Measurements from ENCODE around the gene AQP10. TPM values are rescaled to one million over a fixed set of nuclear protein-coding genes. Genes with fewer than 3 reads are reported as not detected.
"Not testable (repeated sequence)": the region's sequence is repeated elsewhere in the genome, so short reads cannot be mapped to it uniquely, and the experiment has no call there.

Gene AQP10
- total and polyA plus RNA-seq, 2 donors (not counting 1 experiment from before 2014, with no cell fraction given): not detected

GRCh38 chr1:154301582-154301981 is 19.3 kb upstream of the AQP10 start:
- Histone ChIP-seq H3K4me1 (ENCODE audit: control insufficient read depth, extremely low read depth, insufficient read depth, low read length) (no peaks in the 10 kb centered on the region), H3K9me3 (ENCODE audit: control insufficient read depth, insufficient read depth, low read depth, low read length) (no peaks in the 10 kb centered on the region), H3K36me3 (ENCODE audit: control insufficient read depth, insufficient read depth, low read length) (no peaks in the 10 kb centered on the region), H3K27me3 (ENCODE audit: control insufficient read depth, insufficient read depth, low read length) (no peaks in the 10 kb centered on the region), H3K27ac (ENCODE audit: insufficient read depth, low read length) (no peak overlapping the region), H3K4me2 (ENCODE audit: extremely low read depth, insufficient read depth, low read length) (no peak overlapping the region), H3K9ac (ENCODE audit: insufficient read depth, low read length) (no peak overlapping the region), H2AFZ (ENCODE audit: low read length) (no peak overlapping the region), H4K20me1 (ENCODE audit: control insufficient read depth, extremely low read depth, insufficient read depth, low read length) (no peaks in the 10 kb centered on the region), H3K79me2 (ENCODE audit: control insufficient read depth, insufficient read depth, low read length) (no peaks in the 10 kb centered on the region), H3K4me3 (replicated peaks in 1 of 4; ENCODE audit: control extremely low read depth in 1 of 4, insufficient read depth in 1 of 4, low read depth in 3 of 4, low read length in 4 of 4) (no peak overlapping the region)
- DNase-seq (ENCODE audit: low read depth in 2 of 2): no peak
- no peak for TF ChIP-seq EZH2 (IDR thresholded peaks at IDR 0.05; ENCODE audit: low read length, missing control alignments)
- TF ChIP-seq, protein P1, sequence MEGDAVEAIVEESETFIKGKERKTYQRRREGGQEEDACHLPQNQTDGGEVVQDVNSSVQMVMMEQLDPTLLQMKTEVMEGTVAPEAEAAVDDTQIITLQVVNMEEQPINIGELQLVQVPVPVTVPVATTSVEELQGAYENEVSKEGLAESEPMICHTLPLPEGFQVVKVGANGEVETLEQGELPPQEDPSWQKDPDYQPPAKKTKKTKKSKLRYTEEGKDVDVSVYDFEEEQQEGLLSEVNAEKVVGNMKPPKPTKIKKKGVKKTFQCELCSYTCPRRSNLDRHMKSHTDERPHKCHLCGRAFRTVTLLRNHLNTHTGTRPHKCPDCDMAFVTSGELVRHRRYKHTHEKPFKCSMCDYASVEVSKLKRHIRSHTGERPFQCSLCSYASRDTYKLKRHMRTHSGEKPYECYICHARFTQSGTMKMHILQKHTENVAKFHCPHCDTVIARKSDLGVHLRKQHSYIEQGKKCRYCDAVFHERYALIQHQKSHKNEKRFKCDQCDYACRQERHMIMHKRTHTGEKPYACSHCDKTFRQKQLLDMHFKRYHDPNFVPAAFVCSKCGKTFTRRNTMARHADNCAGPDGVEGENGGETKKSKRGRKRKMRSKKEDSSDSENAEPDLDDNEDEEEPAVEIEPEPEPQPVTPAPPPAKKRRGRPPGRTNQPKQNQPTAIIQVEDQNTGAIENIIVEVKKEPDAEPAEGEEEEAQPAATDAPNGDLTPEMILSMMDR (conservative IDR thresholded peaks at IDR 0.05 in 1 of 2, IDR thresholded peaks at IDR 0.05 in 1 of 2; ENCODE audit: low read depth in 1 of 2, low read length in 2 of 2): no peak

DNA sequence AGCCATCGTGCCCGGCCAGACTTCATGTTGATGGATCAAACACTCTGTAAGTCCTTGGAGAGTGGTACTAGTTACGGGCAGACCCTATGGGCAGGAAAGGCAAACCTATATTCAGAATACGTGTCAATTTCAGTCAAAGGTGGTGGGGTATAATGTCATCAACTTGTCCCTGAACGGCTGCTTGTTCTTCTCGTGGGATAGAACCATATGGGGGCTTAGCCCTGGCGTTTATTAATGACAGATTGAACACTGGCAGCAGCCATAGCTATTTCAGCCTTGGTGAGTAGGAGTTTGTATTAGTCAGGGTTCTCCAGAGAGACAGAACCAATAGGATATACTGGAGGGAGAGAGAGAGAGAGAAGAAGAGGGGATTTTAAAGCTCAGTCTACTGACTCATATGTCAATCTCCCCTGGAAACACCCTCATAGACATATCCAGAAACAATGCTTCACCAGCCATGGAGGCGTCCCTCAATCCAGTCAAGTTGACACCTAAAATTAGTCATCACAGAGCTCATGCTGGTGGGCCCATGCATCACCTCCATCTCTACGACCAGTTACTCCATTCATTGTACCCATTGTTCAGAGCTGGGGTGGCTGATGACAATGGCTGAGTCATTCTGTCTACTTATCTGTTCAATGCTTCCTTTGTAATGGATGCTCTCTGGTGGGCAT is 16.1 kb upstream of the AQP10 start:
- DNase-seq (ENCODE audit: low read depth in 2 of 2): peak in 1 of 2 donors; percentile 61
- Histone ChIP-seq H3K4me3 (replicated peaks in 1 of 4; ENCODE audit: control extremely low read depth in 1 of 4, insufficient read depth in 1 of 4, low read depth in 3 of 4, low read length in 4 of 4) (no peak overlapping the region), H3K4me1 (ENCODE audit: control insufficient read depth, extremely low read depth, insufficient read depth, low read length) (no peaks in the 10 kb centered on the region), H3K36me3 (ENCODE audit: control insufficient read depth, insufficient read depth, low read length) (no peaks in the 10 kb centered on the region), H3K27ac (ENCODE audit: insufficient read depth, low read length) (no peak overlapping the region), H4K20me1 (ENCODE audit: control insufficient read depth, extremely low read depth, insufficient read depth, low read length) (no peaks in the 10 kb centered on the region), H2AFZ (ENCODE audit: low read length) (no peak overlapping the region), H3K9ac (ENCODE audit: insufficient read depth, low read length) (no peak overlapping the region), H3K9me3 (ENCODE audit: control insufficient read depth, insufficient read depth, low read depth, low read length) (no peaks in the 10 kb centered on the region), H3K4me2 (ENCODE audit: extremely low read depth, insufficient read depth, low read length) (no peak overlapping the region), H3K79me2 (ENCODE audit: control insufficient read depth, insufficient read depth, low read length) (no peaks in the 10 kb centered on the region), H3K27me3 (ENCODE audit: control insufficient read depth, insufficient read depth, low read length) (no peaks in the 10 kb centered on the region)
- TF ChIP-seq EZH2 (IDR thresholded peaks at IDR 0.05; ENCODE audit: low read length, missing control alignments): no peak
- TF ChIP-seq, protein P1 (conservative IDR thresholded peaks at IDR 0.05 in 1 of 2, IDR thresholded peaks at IDR 0.05 in 1 of 2; ENCODE audit: low read depth in 1 of 2, low read length in 2 of 2): no peak

GRCh38 chr1:154306151-154306550 is 14.7 kb upstream of the AQP10 start:
- no peaks in the 10 kb centered on the region for H3K9me3 ChIP-seq (ENCODE audit: control insufficient read depth, insufficient read depth, low read depth, low read length)
- H3K4me2 ChIP-seq (ENCODE audit: extremely low read depth, insufficient read depth, low read length): no peak overlapping the region
- H3K36me3 ChIP-seq (ENCODE audit: control insufficient read depth, insufficient read depth, low read length): no peaks in the 10 kb centered on the region
- H3K27me3 ChIP-seq (ENCODE audit: control insufficient read depth, insufficient read depth, low read length): no peaks in the 10 kb centered on the region
- H2AFZ ChIP-seq (ENCODE audit: low read length): no peak overlapping the region
- no peaks in the 10 kb centered on the region for H3K79me2 ChIP-seq (ENCODE audit: control insufficient read depth, insufficient read depth, low read length)
- no peak overlapping the region for H3K9ac ChIP-seq (ENCODE audit: insufficient read depth, low read length)
- no peaks in the 10 kb centered on the region for H4K20me1 ChIP-seq (ENCODE audit: control insufficient read depth, extremely low read depth, insufficient read depth, low read length)
- H3K27ac ChIP-seq (ENCODE audit: insufficient read depth, low read length): no peak overlapping the region
- H3K4me3 ChIP-seq (replicated peaks in 1 of 4; ENCODE audit: control extremely low read depth in 1 of 4, insufficient read depth in 1 of 4, low read depth in 3 of 4, low read length in 4 of 4): no peak overlapping the region
- no peaks in the 10 kb centered on the region for H3K4me1 ChIP-seq (ENCODE audit: control insufficient read depth, extremely low read depth, insufficient read depth, low read length)
- TF ChIP-seq EZH2 (IDR thresholded peaks at IDR 0.05; ENCODE audit: low read length, missing control alignments): no peak
- TF ChIP-seq, protein P1 (conservative IDR thresholded peaks at IDR 0.05 in 1 of 2, IDR thresholded peaks at IDR 0.05 in 1 of 2; ENCODE audit: low read depth in 1 of 2, low read length in 2 of 2): no peak
- peak in 1 of 2 donors; percentile 71 for DNase-seq (ENCODE audit: low read depth in 2 of 2)

- H3K27ac ChIP-seq (ENCODE audit: insufficient read depth, low read length); H4K20me1 ChIP-seq (ENCODE audit: control insufficient read depth, extremely low read depth, insufficient read depth, low read length); DNase-seq (ENCODE audit: low read depth in 2 of 2); H3K4me3 ChIP-seq (replicated peaks in 1 of 4; ENCODE audit: control extremely low read depth in 1 of 4, insufficient read depth in 1 of 4, low read depth in 3 of 4, low read length in 4 of 4); H3K4me1 ChIP-seq (ENCODE audit: control insufficient read depth, extremely low read depth, insufficient read depth, low read length); H3K4me2 ChIP-seq (ENCODE audit: extremely low read depth, insufficient read depth, low read length); H3K36me3 ChIP-seq (ENCODE audit: control insufficient read depth, insufficient read depth, low read length); H2AFZ ChIP-seq (ENCODE audit: low read length); H3K9me3 ChIP-seq (ENCODE audit: control insufficient read depth, insufficient read depth, low read depth, low read length); H3K9ac ChIP-seq (ENCODE audit: insufficient read depth, low read length); H3K27me3 ChIP-seq (ENCODE audit: control insufficient read depth, insufficient read depth, low read length); H3K79me2 ChIP-seq (ENCODE audit: control insufficient read depth, insufficient read depth, low read length): not testable (repeated sequence)
These were observed 13.1 kb upstream of the AQP10 start for GRCh38 chr1:154307670-154308270.

All from fibroblast of lung (primary cell).